Endodermal cell (in vitro differentiated cells): ENCODE measurements around the gene DDX51. TPM values are rescaled to one million over a fixed set of nuclear protein-coding genes. Genes with fewer than 3 reads are reported as not detected.

Source experiments
- DNase-seq: peaks from one replicate; pipeline ENCODE4 v3.0.0-alpha.2; 2017
- H3K27ac ChIP-seq: 2 replicates; pipeline ENCODE4 v1.5.1; 2013; ENCODE audit warnings: mild to moderate bottlenecking, low read depth, low read length, moderate library complexity
- H3K27me3 ChIP-seq: 2 replicates; pipeline ENCODE4 v1.6.1; 2013; ENCODE audit warnings: mild to moderate bottlenecking, low read length, moderate library complexity; ENCODE audit not compliant: insufficient read depth, control insufficient read depth, poor library complexity, severe bottlenecking
- H3K36me3 ChIP-seq: 2 replicates; pipeline ENCODE4 v1.7.0; 2013; ENCODE audit warnings: mild to moderate bottlenecking, low read length, moderate library complexity; ENCODE audit not compliant: control insufficient read depth, insufficient read depth
- H3K4me1 ChIP-seq: one replicate; pipeline ENCODE4 v1.7.0; 2013; ENCODE audit warnings: low read length; ENCODE audit not compliant: control insufficient read depth, insufficient read depth
- H3K4me3 ChIP-seq: 2 replicates; pipeline ENCODE4 v1.5.1; 2013; ENCODE audit warnings: mild to moderate bottlenecking, low read length, moderate library complexity
- H3K9ac ChIP-seq: 2 replicates; pipeline ENCODE4 v1.6.1; 2013; ENCODE audit warnings: mild to moderate bottlenecking, low read length, moderate library complexity; ENCODE audit not compliant: poor library complexity, severe bottlenecking; ENCODE audit errors: extremely low read depth
- H3K9me3 ChIP-seq: 2 replicates; pipeline ENCODE4 v1.6.1; 2013; ENCODE audit warnings: mild to moderate bottlenecking, low read length, moderate library complexity; ENCODE audit not compliant: control insufficient read depth
- H3K27ac Mint-ChIP-seq: 2 replicates; pipeline ENCODE4 v1.8.0; 2020; ENCODE audit warnings: mixed read lengths
- H3K27me3 Mint-ChIP-seq: 2 replicates; pipeline ENCODE4 v1.8.0; 2021; ENCODE audit warnings: mild to moderate bottlenecking, mixed read lengths; ENCODE audit not compliant: insufficient read depth
- H3K36me3 Mint-ChIP-seq: 2 replicates; pipeline ENCODE4 v1.8.0; 2020; ENCODE audit warnings: low read depth, mixed read lengths
- H3K4me1 Mint-ChIP-seq: 2 replicates; pipeline ENCODE4 v1.8.0; 2020; ENCODE audit warnings: mixed read lengths
- H3K4me3 Mint-ChIP-seq: 2 replicates; pipeline ENCODE4 v1.8.0; 2020; ENCODE audit warnings: mild to moderate bottlenecking, moderate library complexity, mixed read lengths
- H3K9me3 Mint-ChIP-seq: 2 replicates; pipeline ENCODE4 v1.8.0; 2020; ENCODE audit warnings: mild to moderate bottlenecking, mixed read lengths
- CTCF ChIP-seq: fragments of 200-600 bp; sonication (generic); conservative IDR thresholded peaks from 2 replicates; pipeline ENCODE4 v1.5.0; 2021; ENCODE audit warnings: antibody characterized with exemption, mild to moderate bottlenecking
- WGBS, 2 experiments: methylation state at CpG; one replicate each; pipeline versions ENCODE4 v1.1.5 to v1.1.7; 2013; ENCODE audit warnings: missing lambda C conversion rate in 2 of 2, mixed read lengths in 1 of 2; ENCODE audit not compliant: insufficient coverage in 1 of 2, insufficient read length in 1 of 2; 5-methylcytosine and 5-hydroxymethylcytosine counted together
- total RNA-seq, 2 donors: library from RNA; stranded (reverse); fragmentation: NEBNext Ultra II Directional in 1 of 2; extraction: Animal tissue kit (Norgen Biotek cat#: 25700) in 1 of 2; gene quantifications; 2 replicates in 1 of 2; 3 replicates in 1 of 2; pipeline ENCODE4 v1.2.1, GENCODE V29; 2021

The DDX51 gene
- total RNA-seq, 2 donors from 2014 or later, result 31.5 to 33.8 TPM

DNA sequence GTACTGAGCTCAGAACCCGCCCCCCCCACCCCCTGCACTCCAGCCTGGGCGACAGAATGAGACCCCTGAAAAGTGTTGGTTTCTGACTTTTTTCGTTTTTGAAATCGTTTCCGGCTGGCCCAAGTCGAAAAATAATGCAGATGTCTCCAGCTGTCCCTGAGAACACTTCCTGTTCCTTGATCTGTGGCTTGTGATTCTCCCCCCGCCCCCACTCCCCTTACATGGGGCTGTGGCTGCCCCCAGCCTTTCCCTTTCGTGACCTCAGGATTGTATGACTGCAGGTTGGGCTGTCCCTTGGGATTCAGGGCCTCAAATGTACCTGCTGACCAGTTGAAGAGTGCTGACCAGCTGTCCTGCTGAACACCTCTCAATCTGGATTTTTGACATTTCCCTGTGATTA, 34.2 kb upstream of the DDX51 start:
- no peaks in the 10 kb centered on the region for H3K27me3 ChIP-seq
- 53 to 78% methylated on average over 7 to 8 of the region's 8 CpGs for WGBS, 2 experiments

GRCh38 chr12:132176920-132177551, 32.9 kb upstream of the DDX51 start:
- no peaks in the 10 kb centered on the region for H3K9me3 Mint-ChIP-seq
- 82 to 85% methylated on average over 24 to 25 of the region's 25 CpGs for WGBS, 2 experiments
- no peak for DNase-seq

More for the DNA sequence above, 34.2 kb upstream of the DDX51 start:
- Mint-ChIP-seq H3K36me3 (no peaks in the 10 kb centered on the region), H3K27ac (no peak overlapping the region), H3K4me3 (no peak overlapping the region), H3K27me3 (peaks cover 51% of the 10 kb centered on the region), H3K9me3 (peaks cover 3% of the 10 kb centered on the region), H3K4me1 (peaks cover 5% of the 10 kb centered on the region)
- Histone ChIP-seq H3K4me1 (no peaks in the 10 kb centered on the region), H3K4me3 (no peak overlapping the region), H3K9ac (no peak overlapping the region), H3K36me3 (no peaks in the 10 kb centered on the region), H3K27ac (no peak overlapping the region), H3K9me3 (no peaks in the 10 kb centered on the region)
- no peak for DNase-seq
- TF ChIP-seq CTCF, result no peak

GRCh38 chr12:132176385-132176919, 32.3 kb upstream of the DDX51 start:
- peaks cover 5% of the 10 kb centered on the region for H3K4me1 Mint-ChIP-seq
- WGBS, 2 experiments, result 89 to 95% methylated on average over 13 to 19 of the region's 19 CpGs
- H3K27me3 ChIP-seq, result no peaks in the 10 kb centered on the region

More at GRCh38 chr12:132176920-132177551, 32.9 kb upstream of the DDX51 start:
- H3K36me3 ChIP-seq, result no peaks in the 10 kb centered on the region
- H3K4me3 Mint-ChIP-seq, result no peak overlapping the region
- H3K4me1 Mint-ChIP-seq, result peaks cover 5% of the 10 kb centered on the region
- H3K4me1 ChIP-seq, result no peaks in the 10 kb centered on the region
- H3K27me3 ChIP-seq, result no peaks in the 10 kb centered on the region
- TF ChIP-seq CTCF, result no peak
- H3K9me3 ChIP-seq, result no peaks in the 10 kb centered on the region
- H3K36me3 Mint-ChIP-seq, result no peaks in the 10 kb centered on the region
- no peak overlapping the region for H3K4me3 ChIP-seq
- H3K27ac Mint-ChIP-seq, result no peak overlapping the region
- H3K27ac ChIP-seq, result no peak overlapping the region
- peaks cover 47% of the 10 kb centered on the region for H3K27me3 Mint-ChIP-seq
- no peak overlapping the region for H3K9ac ChIP-seq

More at GRCh38 chr12:132176385-132176919, 32.3 kb upstream of the DDX51 start:
- H3K36me3 ChIP-seq, result no peaks in the 10 kb centered on the region
- no peak overlapping the region for H3K27ac ChIP-seq
- Mint-ChIP-seq H3K9me3 (no peaks in the 10 kb centered on the region), H3K27ac (no peak overlapping the region), H3K27me3 (peaks cover 44% of the 10 kb centered on the region), H3K4me3 (no peak overlapping the region), H3K36me3 (no peaks in the 10 kb centered on the region)
- H3K9me3 ChIP-seq, result no peaks in the 10 kb centered on the region
- no peak for DNase-seq
- H3K9ac ChIP-seq, result no peak overlapping the region
- TF ChIP-seq CTCF, result no peak
- H3K4me3 ChIP-seq, result no peak overlapping the region
- no peaks in the 10 kb centered on the region for H3K4me1 ChIP-seq
